A549 treated with Hydrocortisone at 1 μM for 4 hours (cell line): Measurements from ENCODE around the gene TIMM13. TPM values are rescaled to one million over a fixed set of nuclear protein-coding genes. Genes with fewer than 3 reads are reported as not detected.

ENCODE experiments used
- total RNA-seq: library from RNA; stranded (reverse); fragments of 200-300 nt; extraction: Qiagen RNA extraction; gene quantifications from 5 replicates; pipeline ENCODE4 v1.2.3, GENCODE V29; 2022

The TIMM13 gene
- 49.2 to 136 TPM (median 119 TPM) in 5 replicates for total RNA-seq

GRCh38 chr19:2427429-2428320 is at the start of gene TIMM13:
TIMM13 (minus strand) TSS chr19:2427586; CDS start chr19:2427533, 53 bp downstream.

GRCh38 chr19:2475702-2476450 is 48.5 kb upstream of the TIMM13 start, which contains the start of gene GADD45B:
GADD45B (plus strand) TSS chr19:2476127; CDS start chr19:2476359, 232 bp downstream.

Other genes starting within 250 kb of the TIMM13 start
- 42.8 to 59.8 TPM (median 56.8 TPM) in 5 replicates for gene PLEKHJ1, start 191.3 kb downstream of the TIMM13 start, total RNA-seq
- gene SF3A2, start 190.8 kb downstream of the TIMM13 start, total RNA-seq, result 64.6 to 72.8 TPM (median 68.5 TPM) in 5 replicates
- 8.0 to 17.1 TPM (median 14.7 TPM) in 5 replicates for gene AMH, start 178.3 kb downstream of the TIMM13 start, total RNA-seq
- gene JSRP1, start 171.2 kb downstream of the TIMM13 start, total RNA-seq, result 0.18 to 0.90 TPM (median 0.75 TPM) in 5 replicates
- 0.09 to 0.18 TPM (median 0.14 TPM) in 5 replicates for gene PEAK3, start 145.4 kb downstream of the TIMM13 start, total RNA-seq
- 0.05 to 0.07 TPM in 2 of 5 replicates, not detected in the others for gene LINGO3, start 119.4 kb downstream of the TIMM13 start, total RNA-seq
- 123 to 163 TPM (median 155 TPM) in 5 replicates for gene LSM7, start 99.0 kb downstream of the TIMM13 start, total RNA-seq
- gene SPPL2B, start 98.9 kb downstream of the TIMM13 start, total RNA-seq, result 16.0 to 21.2 TPM (median 18.6 TPM) in 5 replicates
- gene TMPRSS9, start 67.3 kb downstream of the TIMM13 start, total RNA-seq, result 0.03 to 0.10 TPM (median 0.07 TPM) in 4 of 5 replicates, not detected in the other
- 73.2 to 82.6 TPM (median 76.0 TPM) in 5 replicates for gene LMNB2, start 29.4 kb upstream of the TIMM13 start, total RNA-seq
- gene GADD45B, start 48.5 kb upstream of the TIMM13 start, total RNA-seq, result 102 to 127 TPM (median 110 TPM) in 5 replicates